ENCODE results near the gene LTBP2.

DNA sequence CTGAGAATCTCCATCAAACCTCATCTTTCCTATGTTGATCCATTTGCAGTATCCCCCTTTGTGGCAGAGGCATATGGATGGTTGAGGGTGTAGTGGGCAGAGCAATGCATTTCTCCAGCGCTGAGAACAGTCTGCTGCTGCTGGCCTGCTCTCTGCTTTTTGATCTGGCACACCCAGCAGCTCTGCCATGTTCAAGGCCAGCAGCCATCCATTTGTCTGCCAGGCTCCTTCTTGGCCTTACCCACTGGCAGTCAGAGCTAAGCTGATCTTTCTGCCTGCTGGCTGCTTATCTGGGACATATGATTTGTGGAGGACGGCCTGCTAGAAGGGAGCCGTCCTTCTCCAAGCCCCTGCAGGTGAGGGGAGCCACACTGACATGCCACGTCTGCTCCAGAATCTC lies 135.9 kb downstream of the LTBP2 start:
- TF ChIP-seq EZH2 (IDR thresholded peaks at IDR 0.05; ENCODE audit: borderline replicate concordance), result no peak
- TF ChIP-seq, protein P1, sequence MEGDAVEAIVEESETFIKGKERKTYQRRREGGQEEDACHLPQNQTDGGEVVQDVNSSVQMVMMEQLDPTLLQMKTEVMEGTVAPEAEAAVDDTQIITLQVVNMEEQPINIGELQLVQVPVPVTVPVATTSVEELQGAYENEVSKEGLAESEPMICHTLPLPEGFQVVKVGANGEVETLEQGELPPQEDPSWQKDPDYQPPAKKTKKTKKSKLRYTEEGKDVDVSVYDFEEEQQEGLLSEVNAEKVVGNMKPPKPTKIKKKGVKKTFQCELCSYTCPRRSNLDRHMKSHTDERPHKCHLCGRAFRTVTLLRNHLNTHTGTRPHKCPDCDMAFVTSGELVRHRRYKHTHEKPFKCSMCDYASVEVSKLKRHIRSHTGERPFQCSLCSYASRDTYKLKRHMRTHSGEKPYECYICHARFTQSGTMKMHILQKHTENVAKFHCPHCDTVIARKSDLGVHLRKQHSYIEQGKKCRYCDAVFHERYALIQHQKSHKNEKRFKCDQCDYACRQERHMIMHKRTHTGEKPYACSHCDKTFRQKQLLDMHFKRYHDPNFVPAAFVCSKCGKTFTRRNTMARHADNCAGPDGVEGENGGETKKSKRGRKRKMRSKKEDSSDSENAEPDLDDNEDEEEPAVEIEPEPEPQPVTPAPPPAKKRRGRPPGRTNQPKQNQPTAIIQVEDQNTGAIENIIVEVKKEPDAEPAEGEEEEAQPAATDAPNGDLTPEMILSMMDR (IDR thresholded peaks at IDR 0.05; ENCODE audit: poor library complexity), result no peak

Data from hepatocyte (in vitro differentiated cells).